ENCODE results near the gene ACTR6. TPM values are rescaled to one million over a fixed set of nuclear protein-coding genes. Genes with fewer than 3 reads are reported as not detected.
"Not testable (repeated sequence)": the region's sequence is repeated elsewhere in the genome, so short reads cannot be mapped to it uniquely, and the experiment has no call there.

The ACTR6 gene
- 57.4 and 57.7 TPM in 2 replicates for total RNA-seq (2014; rRNA removed; shearing (Covaris generic))

DNA sequence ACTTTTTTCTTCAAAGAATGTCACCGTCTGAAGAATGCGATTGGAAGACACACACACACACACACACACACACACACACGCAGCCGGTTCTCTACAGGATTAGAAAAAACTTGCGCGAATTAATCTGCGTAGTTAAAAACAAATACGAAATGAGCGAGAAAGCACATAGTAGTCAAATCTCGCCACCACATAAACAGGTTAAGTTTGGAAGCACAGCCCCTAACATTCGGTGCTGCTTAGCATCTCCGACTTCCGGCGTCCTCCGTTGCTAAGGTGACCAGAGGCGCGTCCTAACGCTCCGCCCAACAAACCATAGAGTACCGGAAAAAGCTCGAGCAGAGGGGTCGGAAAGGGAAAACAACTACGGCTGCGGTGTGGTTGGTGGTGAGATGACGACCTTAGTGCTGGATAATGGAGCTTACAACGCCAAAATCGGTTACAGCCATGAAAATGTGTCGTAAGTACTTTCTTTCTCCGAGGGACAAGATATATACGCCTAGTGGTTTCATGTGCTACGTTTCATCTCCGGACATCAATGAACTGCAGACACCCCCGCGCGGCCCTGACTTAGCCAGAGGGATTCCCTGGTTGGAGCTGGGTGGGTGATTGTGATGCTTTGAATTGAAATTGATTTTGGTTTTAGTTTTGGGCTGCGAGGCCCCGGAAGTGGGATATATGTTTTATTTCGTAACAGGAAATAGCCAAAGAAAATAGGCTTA is at the start of gene ACTR6:
TSS of gene ACTR6 (plus strand) at position 353 of the 719 bp plus-strand sequence. CDS start at position 390, 37 bp downstream.
- peak; percentile 96 for DNase-seq (ENCODE audit: low read depth)

DNA sequence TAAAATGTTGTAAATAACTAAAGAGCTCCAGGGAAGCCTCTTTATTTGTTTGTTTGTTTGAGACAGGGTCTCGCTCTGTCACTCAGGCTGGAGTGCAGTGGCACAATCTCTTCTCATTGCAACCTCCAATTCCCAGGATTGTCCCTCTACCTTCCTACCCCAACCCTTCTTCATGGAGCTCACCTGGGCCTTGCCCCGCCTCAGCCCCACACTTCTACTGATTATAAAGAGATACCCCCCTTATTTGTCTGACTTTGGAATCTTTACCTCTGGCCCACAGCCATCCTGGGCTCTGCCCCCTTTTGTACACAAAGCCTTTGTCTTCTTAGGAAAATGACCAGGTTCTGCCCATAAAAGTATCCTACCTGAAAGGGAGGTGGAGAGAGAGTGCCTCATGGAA is 48.8 kb upstream of the ACTR6 start:
- no peak for DNase-seq (ENCODE audit: low read depth)

DNA sequence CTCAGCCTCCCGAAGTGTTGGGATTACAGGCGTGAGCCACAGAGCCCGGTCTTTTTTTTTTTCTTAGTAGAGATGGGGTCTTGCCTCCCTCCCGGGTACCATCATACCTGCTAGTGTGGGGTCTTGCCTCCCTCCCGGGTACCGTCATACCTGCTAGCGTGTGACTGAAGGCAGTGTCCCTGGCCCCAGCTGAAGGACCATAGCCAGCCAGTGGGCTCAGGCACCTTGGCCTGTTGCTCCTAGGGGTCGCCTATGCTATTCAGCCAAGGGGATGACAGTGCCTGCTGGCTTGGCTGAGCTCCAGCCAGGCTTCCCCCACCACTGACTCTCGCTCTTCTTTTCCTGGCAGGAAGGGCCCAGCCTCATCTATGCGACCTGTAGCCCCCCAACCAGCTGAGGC is 47.5 kb upstream of the ACTR6 start:
- no peak for DNase-seq (ENCODE audit: low read depth)

DNA sequence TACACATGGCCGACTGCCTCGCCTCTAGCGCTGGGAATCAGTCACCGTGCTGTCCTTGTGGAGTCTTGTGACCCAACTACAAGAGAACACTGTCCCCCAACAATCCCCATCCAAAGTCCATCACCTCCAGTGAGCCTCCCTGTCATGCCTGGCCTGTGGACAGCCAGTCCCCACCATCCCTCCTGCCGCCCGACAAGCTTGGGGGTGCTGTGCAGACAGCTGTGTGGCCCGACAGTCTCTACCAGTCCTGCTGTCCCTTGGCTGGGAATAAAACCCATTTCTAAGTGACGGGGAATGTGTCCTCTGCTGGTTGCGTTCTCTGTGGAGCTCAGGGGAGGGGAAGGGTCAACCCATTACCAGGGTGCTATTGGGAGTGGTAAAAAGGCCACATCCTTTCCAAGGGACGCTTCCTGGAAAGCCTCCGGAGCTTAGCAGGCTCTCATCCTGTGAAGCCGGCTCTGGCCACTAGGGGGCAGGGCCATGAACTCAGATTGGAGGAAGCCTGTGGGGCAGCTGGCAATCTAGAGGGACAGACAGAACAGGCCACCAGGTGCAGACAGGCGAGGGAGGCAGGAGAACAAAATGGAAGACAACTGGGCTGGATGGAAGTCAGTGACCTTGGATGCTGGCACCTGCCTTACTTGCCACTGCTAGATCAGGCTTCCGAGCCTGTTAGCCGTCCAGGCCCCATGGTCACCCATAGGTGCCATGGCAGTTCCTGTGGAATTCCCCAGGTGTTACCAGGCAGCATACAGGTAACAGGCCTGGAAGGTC is 46.0 kb upstream of the ACTR6 start:
- peak; percentile 76 for DNase-seq (ENCODE audit: low read depth)

DNA sequence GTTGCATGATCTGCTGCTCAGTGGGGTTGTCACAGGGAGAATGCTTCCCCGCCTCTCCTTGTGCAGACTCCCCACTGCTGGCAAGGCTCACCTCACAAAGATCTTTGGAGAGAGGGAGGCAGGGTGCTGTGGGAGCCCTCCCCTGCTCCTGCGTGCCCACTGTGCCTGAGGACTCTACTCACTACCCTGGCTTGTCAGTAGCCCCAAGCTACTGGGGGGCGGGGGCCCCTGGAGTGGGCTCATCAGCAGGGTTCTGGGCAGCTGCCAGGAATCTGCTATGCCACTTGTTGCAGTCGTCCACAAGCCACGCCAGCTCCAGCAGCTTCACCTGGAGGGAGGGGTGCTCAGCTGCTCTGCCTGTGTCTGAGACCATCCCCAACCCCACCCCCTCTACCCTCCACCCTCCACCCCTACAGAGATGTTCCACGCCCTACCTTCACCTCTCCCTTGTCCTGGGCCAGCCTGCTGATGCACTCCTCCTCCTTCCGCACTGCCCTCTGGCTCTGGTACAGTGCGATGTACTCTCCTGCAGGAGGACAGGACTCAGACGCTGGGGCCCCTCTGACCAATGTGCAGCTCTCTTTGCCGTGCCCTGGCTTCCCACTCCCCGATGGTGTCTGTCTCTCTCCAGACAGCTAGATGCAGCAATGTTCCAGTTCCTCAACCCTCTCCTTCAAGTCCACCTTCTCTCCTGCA is 43.7 kb upstream of the ACTR6 start:
- no peak for DNase-seq (ENCODE audit: low read depth)

DNA sequence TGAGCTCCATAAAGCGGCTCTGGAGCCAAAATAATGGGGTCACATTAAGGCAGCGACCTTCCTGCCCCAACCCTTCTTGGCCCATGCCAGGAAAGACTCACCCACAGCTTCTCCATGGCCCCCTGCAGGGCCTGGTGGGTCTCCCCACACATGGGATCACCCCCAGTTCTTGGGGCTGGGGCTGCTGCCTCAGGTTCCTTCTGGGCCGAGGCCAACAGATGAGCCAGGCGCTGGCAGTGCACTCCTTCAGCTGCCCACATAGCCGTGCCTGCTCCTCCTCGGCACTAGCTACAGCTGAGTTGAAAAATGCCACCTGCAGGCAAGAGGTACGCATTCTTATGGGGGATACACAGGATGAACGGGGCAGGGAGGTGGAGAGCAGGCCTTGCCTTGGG is 43.2 kb upstream of the ACTR6 start:
- no peak for DNase-seq (ENCODE audit: low read depth)

DNA sequence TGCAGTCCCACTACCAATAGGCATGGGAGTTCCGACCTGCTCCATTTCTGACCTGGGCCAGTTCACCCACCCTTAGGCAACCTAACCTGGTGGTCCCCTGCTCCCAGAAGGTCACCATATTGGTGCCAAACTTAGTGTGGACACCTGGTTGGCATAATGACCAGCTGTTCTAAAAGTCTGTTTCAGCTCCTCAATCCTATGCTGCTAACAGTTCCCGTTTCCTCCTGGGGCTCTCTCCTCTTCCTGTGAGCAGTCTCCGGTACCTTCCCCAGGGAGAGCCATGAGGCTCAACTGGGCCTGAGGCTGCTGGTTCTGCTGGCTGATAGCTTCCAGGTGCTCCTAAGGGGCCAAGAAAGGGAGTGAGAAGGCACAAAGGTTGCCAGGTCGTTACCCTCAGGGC is 42.1 kb upstream of the ACTR6 start:
- DNase-seq (ENCODE audit: low read depth) = no peak

DNA sequence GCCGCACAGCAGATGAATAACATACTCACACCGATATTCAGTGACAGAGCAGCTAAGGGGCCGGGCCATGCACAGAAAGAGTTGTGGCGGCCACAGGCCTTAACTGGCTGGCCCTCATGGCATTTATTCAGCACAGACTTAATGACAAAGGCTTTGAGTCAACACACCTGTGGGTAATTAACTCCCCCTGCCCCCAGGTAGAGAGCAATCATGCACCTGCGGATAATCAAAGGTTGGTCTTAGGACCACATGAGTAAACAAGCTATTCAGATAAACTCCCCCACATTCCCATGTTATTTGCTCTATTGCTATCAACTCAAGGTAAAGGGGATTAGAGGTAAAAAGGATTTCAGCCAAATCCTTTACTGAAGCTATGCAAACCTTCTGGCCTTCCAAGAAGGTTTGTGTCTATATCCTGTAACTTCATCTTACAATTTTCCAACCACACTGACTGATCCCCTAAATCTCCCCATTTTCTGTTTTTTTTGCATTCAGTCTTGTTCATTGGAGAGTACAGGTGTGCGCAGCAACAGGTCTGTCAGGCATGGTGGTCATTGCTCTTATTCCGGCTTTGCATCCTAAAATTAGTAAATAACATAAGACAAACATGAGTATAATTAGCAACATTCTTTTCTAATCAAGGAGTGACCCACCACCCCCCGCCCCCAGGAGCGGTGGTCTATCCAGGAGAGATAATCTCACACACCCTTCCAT is 41.1 kb upstream of the ACTR6 start:
- no peak for DNase-seq (ENCODE audit: low read depth)

DNA sequence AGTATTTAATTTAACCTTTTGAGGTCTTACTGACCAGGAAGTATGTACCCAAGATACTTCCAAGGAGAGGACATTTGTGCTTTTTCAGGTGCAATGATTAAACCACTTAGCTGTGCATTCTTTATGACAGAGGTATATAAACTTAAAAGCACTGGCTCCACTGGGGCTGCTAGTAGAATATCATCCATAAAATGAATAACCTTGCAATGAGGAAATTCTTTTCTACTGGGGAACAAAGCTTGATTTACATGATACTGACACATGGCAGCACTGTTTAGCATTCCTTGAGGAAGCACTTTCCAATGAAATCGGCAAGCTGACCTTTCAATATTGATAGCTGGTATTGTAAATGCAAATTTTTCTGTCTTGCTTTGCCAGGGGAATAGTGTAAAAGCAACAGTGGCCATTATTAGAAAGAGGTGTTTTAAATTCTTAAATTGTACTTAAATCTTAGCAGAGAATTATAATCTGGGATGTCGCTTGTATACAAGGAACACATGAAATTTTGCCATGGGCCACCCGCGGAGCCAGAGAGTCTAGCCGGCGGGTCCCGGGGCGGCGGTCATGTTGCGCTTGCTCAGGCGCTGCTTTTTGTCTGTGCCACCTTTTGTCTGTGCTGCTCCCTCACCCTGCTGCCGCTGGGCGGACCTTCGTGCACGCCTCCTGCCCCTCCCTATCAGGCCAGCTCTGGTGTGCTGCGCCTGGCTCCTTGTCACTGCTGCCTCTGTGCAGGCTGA is 37.0 kb upstream of the ACTR6 start:
- peak; percentile 82 for DNase-seq (ENCODE audit: low read depth)

DNA sequence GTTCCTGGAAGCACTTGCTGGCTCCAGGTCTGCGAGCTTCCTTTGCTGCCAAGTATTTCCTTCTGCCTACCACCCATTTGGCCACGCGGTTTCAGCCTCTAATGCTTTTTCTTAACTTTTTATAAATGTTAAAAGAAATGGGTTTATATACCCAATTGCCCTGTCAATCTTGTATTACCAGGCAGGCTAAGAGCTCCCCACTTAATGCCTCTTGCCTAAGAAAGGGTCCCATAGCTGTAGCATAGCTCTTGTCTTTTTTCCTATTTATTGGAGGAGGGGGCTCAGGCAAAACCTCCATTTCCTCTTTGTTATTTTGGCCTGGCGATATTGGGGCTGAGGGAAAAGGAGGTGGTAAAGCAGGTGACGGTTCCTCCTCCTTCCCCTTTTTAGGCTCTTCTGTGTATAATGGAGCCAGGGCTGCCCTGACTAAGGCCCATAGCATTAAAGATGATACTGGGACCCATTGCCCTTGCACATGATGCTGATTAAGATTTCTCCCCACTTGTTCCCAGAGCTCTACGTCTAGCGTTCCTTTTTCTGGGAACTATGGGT is 36.4 kb upstream of the ACTR6 start:
- no peak for DNase-seq (ENCODE audit: low read depth)

DNA sequence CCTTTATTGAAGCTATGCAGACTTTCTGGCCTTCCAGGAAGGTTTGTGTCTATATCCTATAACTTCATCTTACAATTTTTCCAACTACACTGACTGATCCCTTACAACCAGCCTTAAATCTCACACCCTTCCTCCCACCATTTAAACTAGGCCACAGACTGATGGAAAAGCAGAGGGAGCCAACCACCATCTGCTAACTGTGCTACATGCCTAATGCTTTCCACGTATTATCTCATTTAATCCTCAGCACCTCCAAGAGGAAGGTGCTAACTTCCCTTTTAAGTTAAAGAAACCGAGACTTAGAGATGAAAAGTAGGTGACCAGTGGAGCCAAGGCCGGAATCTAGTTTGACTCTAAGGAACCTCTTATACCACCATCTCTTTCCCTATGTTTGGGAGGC is 35.3 kb upstream of the ACTR6 start:
- no peak for DNase-seq (ENCODE audit: low read depth)

DNA sequence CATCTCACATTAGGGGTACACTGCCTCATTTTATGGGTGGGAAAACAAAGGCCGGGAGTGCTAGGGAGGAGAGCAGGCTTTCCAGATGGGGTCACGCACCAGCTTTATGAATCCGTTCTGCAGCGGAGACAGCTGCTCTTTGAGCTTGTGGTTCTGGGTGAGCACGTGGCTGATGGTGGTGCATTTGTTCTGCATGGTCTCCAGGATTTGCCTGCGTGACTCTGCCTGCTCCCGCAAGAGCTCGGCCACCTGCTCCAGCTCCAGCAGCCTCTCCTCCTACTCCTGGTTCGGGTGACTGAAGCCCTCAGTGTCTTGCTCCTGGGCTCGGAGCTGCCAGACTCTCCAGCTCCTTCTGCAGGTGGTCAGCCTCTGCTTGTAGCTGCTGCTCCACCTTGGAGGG is 34.4 kb upstream of the ACTR6 start:
- DNase-seq (ENCODE audit: low read depth) = no peak

DNA sequence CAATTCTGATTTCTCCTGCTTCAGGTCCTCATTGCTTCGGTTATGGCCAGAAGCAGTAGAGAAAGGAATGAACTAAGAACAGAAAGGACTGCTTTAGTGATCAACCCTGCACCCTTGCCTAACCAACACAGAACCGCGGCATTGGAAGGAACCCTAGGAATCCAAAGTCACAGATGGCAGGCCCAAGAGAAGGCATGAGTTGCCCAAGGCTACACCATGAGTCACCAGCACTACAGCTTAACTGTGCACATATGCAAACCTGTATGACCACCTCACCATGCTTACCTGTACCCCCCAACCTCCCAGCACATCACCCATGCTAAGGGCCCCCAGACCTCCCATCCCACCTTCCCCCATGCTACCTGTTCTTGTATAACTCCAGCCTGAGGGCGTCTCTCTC is 32.1 kb upstream of the ACTR6 start:
- no peak for DNase-seq (ENCODE audit: low read depth)

DNA sequence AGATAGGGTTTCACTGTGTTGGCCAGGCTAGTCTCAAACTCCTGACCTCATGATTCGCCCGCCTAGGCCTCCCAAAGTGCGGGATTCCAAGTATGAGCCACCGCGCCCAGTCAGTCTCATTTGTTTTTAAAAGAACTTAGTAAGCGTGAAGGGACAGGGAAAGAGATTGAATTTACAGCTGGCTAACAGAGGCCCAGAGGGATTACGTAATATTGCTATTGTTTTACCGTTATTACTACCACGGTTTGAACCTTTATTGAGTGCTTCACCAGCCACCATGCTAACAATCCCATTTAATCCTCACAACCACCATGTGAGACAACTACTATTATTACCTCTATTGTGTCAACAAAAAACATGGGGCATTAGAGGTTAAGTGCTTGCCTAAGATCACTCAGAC is 31.3 kb upstream of the ACTR6 start:
- DNase-seq (ENCODE audit: low read depth) = no peak

DNA sequence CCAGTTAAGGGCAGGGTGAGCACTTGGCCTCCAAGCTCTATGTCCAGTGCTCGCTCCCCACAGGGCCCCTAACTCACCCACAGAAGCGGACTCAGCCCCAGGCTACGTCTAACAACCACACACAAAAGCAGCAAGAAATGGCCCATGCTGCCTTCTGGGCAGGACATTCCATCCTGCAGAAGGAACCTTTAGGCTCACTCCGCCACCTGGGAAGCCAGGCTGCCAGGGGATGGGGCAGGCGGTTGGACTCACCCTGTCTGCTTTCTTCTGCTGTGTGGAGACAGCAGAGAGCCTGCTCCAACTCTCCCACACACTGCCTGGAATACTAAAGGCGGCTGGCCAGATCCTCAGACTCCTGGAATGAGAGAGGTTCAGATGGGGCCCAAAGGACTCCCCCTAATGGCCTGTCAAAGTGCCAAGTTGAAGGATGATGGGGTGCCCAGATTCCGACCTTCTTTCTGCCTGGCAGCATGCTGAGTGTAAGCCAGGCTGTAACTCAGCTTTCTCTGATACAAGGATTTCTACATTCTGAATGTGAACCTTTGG is 30.2 kb upstream of the ACTR6 start:
- no peak for DNase-seq (ENCODE audit: low read depth)

DNA sequence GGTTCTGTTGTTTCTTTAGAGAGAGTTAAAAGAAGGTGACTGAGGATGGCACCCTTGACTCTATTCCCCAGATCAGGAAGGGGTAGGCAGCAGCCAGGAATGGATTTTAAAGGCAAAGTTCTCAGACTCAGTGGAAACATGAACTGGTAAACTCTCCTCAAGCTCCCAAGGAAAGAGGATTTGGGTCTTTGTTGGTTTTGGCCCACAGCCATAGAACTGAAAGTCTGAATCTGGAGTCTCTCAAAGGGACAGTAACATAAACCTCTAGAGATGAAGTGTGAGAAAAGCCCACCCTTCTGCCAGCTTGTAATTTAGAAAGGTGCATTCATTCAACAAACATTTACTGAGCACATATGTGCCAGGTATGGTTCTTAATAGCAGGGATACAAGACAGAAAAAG is 29.4 kb upstream of the ACTR6 start:
- no peak for DNase-seq (ENCODE audit: low read depth)

DNA sequence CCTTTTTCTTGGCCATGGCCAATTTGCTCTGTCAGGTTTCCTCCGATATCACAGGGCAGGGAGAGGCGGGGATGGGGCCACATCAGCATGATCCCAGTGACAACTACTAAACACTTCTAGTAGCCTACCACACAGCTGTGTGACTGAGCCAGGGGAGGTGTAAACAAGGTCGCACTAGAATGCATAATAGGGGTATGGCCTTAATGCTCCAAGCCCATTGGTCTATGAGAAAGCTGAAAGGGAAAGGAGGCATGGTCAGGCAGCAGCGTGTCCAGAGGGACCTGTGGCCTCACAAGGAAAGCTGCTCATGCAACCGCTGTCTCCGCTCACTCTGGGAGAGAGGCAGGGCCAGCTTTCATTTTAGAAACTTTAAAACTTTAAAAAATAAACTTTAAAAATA is 27.5 kb upstream of the ACTR6 start:
- DNase-seq (ENCODE audit: low read depth) = no peak

DNA sequence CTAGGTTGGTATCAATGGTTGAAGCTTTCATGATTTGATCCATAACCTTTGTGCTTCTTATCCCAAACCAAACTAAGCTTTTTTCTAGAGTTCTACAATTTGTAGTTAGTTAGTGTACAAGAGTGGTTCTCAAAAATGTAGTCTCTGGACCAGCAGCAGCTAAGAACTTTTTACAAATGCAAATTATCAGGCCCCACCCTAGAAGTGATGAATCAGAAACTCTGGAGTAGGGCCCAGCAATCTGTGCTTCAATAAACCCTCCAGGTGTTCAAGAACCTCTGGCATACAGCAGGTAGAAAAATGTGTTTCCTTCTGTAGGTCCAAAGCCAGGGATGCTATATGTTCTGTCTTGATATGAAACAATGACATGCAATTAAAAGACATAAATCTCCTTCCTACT is 26.1 kb upstream of the ACTR6 start:
- no peak for DNase-seq (ENCODE audit: low read depth)

DNA sequence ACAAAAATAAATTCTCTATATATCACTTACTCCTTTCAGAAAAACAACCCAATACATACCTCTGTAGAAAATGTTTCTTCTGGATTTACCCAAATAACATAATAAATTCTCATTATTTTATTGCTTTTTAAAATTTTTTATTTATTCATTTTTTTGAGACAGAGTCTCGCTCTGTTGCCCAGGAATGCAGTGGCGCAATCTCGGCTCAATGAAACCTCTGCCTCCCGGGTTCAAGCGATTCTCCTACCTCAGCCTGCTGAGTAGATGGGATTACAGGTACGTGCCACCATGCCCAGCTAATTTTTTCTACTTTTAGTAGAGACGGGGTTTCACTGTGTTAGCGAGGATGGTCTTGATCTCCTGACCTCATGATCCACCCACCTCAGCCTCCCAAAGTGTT is 24.1 kb upstream of the ACTR6 start:
- not testable (repeated sequence) for DNase-seq (ENCODE audit: low read depth)

DNA sequence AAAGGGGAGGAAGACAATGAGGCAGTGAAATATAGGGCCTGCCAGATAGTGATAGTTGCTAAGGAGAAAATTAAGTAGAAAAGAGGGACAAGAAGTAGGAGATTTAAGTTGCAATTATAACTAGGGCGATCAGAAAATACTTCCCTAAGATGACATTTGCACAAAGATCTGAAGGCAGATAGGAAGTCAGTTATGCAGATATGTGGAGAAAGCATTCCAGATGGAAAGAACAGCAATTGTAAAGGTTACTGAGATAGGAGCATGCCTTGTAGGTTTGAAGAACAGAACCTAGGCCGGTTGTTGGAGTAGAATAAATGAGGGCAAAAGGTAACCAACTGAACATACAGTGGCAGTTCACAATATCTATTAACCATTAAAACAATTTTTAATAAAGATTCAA is 21.4 kb upstream of the ACTR6 start:
- DNase-seq (ENCODE audit: low read depth) = no peak
